Stomach (tissue), 4 donors: Measurements from ENCODE around the gene LUZP2.

Experiments
- CTCF ChIP-seq, 7 experiments: fragments of 450-650 bp in 4 of 7; fragments of 200-600 bp in 3 of 7; sonication (generic) in 3 of 7; IDR thresholded peaks; one replicate each; pipeline ENCODE4 v1.5.1; 2016 to 2019; ENCODE audit warnings: antibody characterized with exemption in 7 of 7, control low read depth in 2 of 7, mild to moderate bottlenecking in 1 of 7
- EP300 ChIP-seq: sonication (generic); formaldehyde crosslinking; IDR thresholded peaks from one replicate; pipeline ENCODE4 v1.6.1; 2017; ENCODE audit warnings: antibody characterized with exemption
- POLR2A ChIP-seq, 4 donors: fragments of 450-650 bp; IDR thresholded peaks; one replicate each; pipeline ENCODE4 v1.6.1; 2016; ENCODE audit warnings: antibody characterized with exemption in 4 of 4, control low read depth in 2 of 4, mild to moderate bottlenecking in 1 of 4, moderate library complexity in 1 of 4

DNA sequence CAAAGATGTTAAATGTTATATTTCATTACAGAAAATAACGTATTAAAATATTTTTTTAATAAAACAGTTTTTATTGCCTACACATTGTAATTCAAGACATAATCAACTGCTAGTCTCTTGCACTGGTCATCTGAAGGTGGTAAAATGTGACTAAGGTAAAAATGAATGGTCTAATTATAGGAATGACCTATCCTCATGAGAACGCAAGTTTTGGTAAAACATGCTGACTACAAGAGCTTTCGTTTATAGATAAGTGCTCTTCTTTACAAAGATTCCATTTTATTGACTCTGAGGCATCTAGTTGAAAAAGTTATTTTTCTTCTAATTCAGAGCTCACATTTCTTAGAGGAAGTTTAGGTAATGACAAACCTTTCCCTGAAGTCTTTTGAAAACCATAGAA lies 27.3 kb downstream of the LUZP2 start:
- TF ChIP-seq CTCF (IDR thresholded peaks at IDR 0.05) (no peak), POLR2A (IDR thresholded peaks at IDR 0.05) (no peak), EP300 (no peak)
